CD14-positive monocyte (primary cell): ENCODE results near the gene MGARP. TPM values are rescaled to one million over a fixed set of nuclear protein-coding genes. Genes with fewer than 3 reads are reported as not detected.

Source experiments
- DNase-seq, 3 donors: peaks; one replicate each; pipeline ENCODE4 v3.0.0-alpha.2; 2011 to 2022
- H2AFZ ChIP-seq: 2 replicates; pipeline ENCODE4 v1.6.0; 2012; ENCODE audit warnings: mild to moderate bottlenecking, low read depth, low read length, inconsistent platforms; ENCODE audit not compliant: insufficient read depth, poor library complexity, severe bottlenecking
- H3K27ac ChIP-seq, 2 donors: 1 replicate in 1 of 2; 2 replicates in 1 of 2; pipeline ENCODE4 v1.5.1; 2012 to 2013; ENCODE audit warnings: low read length in 2 of 2, control low read depth in 1 of 2, inconsistent platforms in 1 of 2, low read depth in 1 of 2, mild to moderate bottlenecking in 1 of 2
- H3K27me3 ChIP-seq, 2 donors: one replicate each; pipeline versions ENCODE4 v1.6.0 to v1.6.1; 2011 to 2013; ENCODE audit warnings: low read length in 2 of 2; ENCODE audit not compliant: control insufficient read depth in 2 of 2, insufficient read depth in 2 of 2
- H3K36me3 ChIP-seq, 2 donors: replicated peaks in 1 of 2; 1 replicate in 1 of 2; 2 replicates in 1 of 2; pipeline versions ENCODE4 v1.5.1 to v1.6.1; 2012 to 2013; ENCODE audit warnings: low read length in 2 of 2, control low read depth in 1 of 2, inconsistent platforms in 1 of 2, mild to moderate bottlenecking in 1 of 2; ENCODE audit not compliant: insufficient read depth in 2 of 2, control insufficient read depth in 1 of 2
- H3K4me1 ChIP-seq, 2 donors: 1 replicate in 1 of 2; 2 replicates in 1 of 2; pipeline versions ENCODE4 v1.5.1 to v1.6.1; 2012 to 2013; ENCODE audit warnings: low read length in 2 of 2, control low read depth in 1 of 2, inconsistent platforms in 1 of 2, mild to moderate bottlenecking in 1 of 2, moderate library complexity in 1 of 2; ENCODE audit not compliant: insufficient read depth in 2 of 2, control insufficient read depth in 1 of 2
- H3K4me2 ChIP-seq: replicated peaks from 2 replicates; pipeline ENCODE3; 2012; ENCODE audit warnings: low read length, moderate library complexity, mild to moderate bottlenecking; ENCODE audit not compliant: poor library complexity, severe bottlenecking; ENCODE audit errors: extremely low read depth
- H3K4me3 ChIP-seq, 3 experiments: fragments of 200-600 bp in 1 of 3; sonication (generic) in 1 of 3; replicated peaks in 1 of 3; 1 replicate in 2 of 3; 2 replicates in 1 of 3; pipeline ENCODE4 v1.5.1; 2011 to 2013; ENCODE audit warnings: low read length in 3 of 3, mild to moderate bottlenecking in 3 of 3, control low read depth in 2 of 3, low read depth in 2 of 3, inconsistent platforms in 1 of 3, moderate library complexity in 1 of 3
- H3K79me2 ChIP-seq: 2 replicates; pipeline ENCODE4 v1.6.0; 2012; ENCODE audit warnings: mild to moderate bottlenecking, control low read depth, inconsistent platforms, low read length, moderate library complexity; ENCODE audit not compliant: insufficient read depth
- H3K9ac ChIP-seq: 2 replicates; pipeline ENCODE4 v1.6.0; 2017; ENCODE audit warnings: low read length, mild to moderate bottlenecking; ENCODE audit not compliant: insufficient read depth, poor library complexity, severe bottlenecking
- H3K9me3 ChIP-seq, 2 donors: replicated peaks in 1 of 2; 1 replicate in 1 of 2; 2 replicates in 1 of 2; pipeline versions ENCODE4 v1.5.1 to v1.6.1; 2012 to 2013; ENCODE audit warnings: low read length in 2 of 2, control low read depth in 1 of 2; ENCODE audit not compliant: control insufficient read depth in 1 of 2, insufficient read depth in 1 of 2
- H4K20me1 ChIP-seq: 2 replicates; pipeline ENCODE4 v1.6.0; 2012; ENCODE audit warnings: mild to moderate bottlenecking, low read length, control low read depth, moderate library complexity; ENCODE audit not compliant: insufficient read depth
- H3K27ac Mint-ChIP-seq, 7 donors: one replicate each; pipeline ENCODE4 v1.8.0; 2020; ENCODE audit warnings: mild to moderate bottlenecking in 7 of 7, mixed read lengths in 7 of 7, moderate library complexity in 6 of 7, inconsistent platforms in 2 of 7
- H3K27me3 Mint-ChIP-seq, 3 donors: one replicate each; pipeline ENCODE4 v1.8.0; 2021 to 2022; ENCODE audit warnings: low read depth in 3 of 3, mild to moderate bottlenecking in 3 of 3, mixed read lengths in 3 of 3, moderate library complexity in 3 of 3, inconsistent platforms in 1 of 3
- H3K36me3 Mint-ChIP-seq, 2 donors: one replicate each; pipeline ENCODE4 v1.8.0; 2020; ENCODE audit warnings: mixed read lengths in 2 of 2, inconsistent platforms in 1 of 2, mild to moderate bottlenecking in 1 of 2
- H3K4me1 Mint-ChIP-seq: one replicate; pipeline ENCODE4 v1.8.0; 2020; ENCODE audit warnings: mild to moderate bottlenecking, mixed read lengths
- H3K4me3 Mint-ChIP-seq, 2 donors: one replicate each; pipeline ENCODE4 v1.8.0; 2020; ENCODE audit warnings: mild to moderate bottlenecking in 2 of 2, mixed read lengths in 2 of 2, moderate library complexity in 1 of 2
- H3K9me3 Mint-ChIP-seq, 7 donors: one replicate each; pipeline ENCODE4 v1.8.0; 2020 to 2022; ENCODE audit warnings: mixed read lengths in 7 of 7, mild to moderate bottlenecking in 6 of 7, moderate library complexity in 6 of 7, inconsistent platforms in 2 of 7
- CTCF ChIP-seq: fragments of 200-600 bp; IDR thresholded peaks from one replicate; pipeline ENCODE4 v1.8.0; 2022; ENCODE audit warnings: antibody characterized with exemption, mild to moderate bottlenecking
- WGBS: methylation state at CpG from one replicate; pipeline ENCODE4 v1.1.5; 2013; ENCODE audit warnings: missing lambda C conversion rate; ENCODE audit not compliant: insufficient coverage; 5-methylcytosine and 5-hydroxymethylcytosine counted together
- intact Hi-C, 2 donors: fragments of 100-400 bp; cut with micrococcal nuclease; formaldehyde crosslinking; loops; one replicate each; pipeline versions ENCODE4 v1.15.0 to v1.15.1; 2023
- polyA plus RNA-seq, 3 donors: library from polyadenylated mRNA; depleted of rRNA in 1 of 3; unstranded in 2 of 3; stranded (reverse) in 1 of 3; fragments of 300-500 nt in 2 of 3; fragments of >200 nt in 1 of 3; fragmentation: Illumina TruSeq in 2 of 3; gene quantifications; 1 replicate in 2 of 3; 2 replicates in 1 of 3; pipeline ENCODE4 v1.2.3, GENCODE V29; 2012 to 2021

The MGARP gene
- polyA plus RNA-seq, 3 donors, result 0.19 TPM; not detected in 2

- Mint-ChIP-seq H3K4me3 (peak within 1 kb of the TSS; percentile 99 to 100), H3K27ac (peak within 1 kb of the TSS; percentile 97 to 100 (median 99)), H3K27me3 (no peaks in the 10 kb centered on the region), H3K9me3 (peaks cover 0 to 4% (median 2%) of the 10 kb centered on the region in 7 donors), H3K4me1 (peaks cover 45% of the 10 kb centered on the region), H3K36me3 (peaks cover 5 to 16% of the 10 kb centered on the region in 2 donors)
- Histone ChIP-seq H3K27me3 (no peaks in the 10 kb centered on the region), H3K9me3 (no peaks in the 10 kb centered on the region), H3K9ac (peak within 1 kb of the TSS; percentile 89), H3K79me2 (peaks cover 85% of the 10 kb centered on the region), H3K27ac (peak within 1 kb of the TSS; percentile 89 to 95), H4K20me1 (peaks cover 26% of the 10 kb centered on the region), H3K4me1 (peaks cover 20 to 48% of the 10 kb centered on the region in 2 donors), H3K4me2 (peak within 1 kb of the TSS; percentile 82), H3K36me3 (peaks cover 0 to 12% of the 10 kb centered on the region in 2 donors), H2AFZ (peak within 1 kb of the TSS; percentile 90), H3K4me3 (peak within 1 kb of the TSS; percentile 72 to 94 (median 75))
- intact Hi-C loops, result loop anchor here (5.0 to 10.0 kb wide), 2 partner anchors 124 to 254 kb away; partner anchors contain the start of genes ELF2 (in 2 of the 2) and SETD7 (in 1 of the 2)
- under 1% methylated on average over 58 of the region's 61 CpGs for WGBS
- DNase-seq, result peak; percentile 93 to 96 (median 94)
- no peak for TF ChIP-seq CTCF
Measured at GRCh38 chr4:139301113-139301820, 21.2 kb upstream of the MGARP start, which contains the start of gene NAA15. NAA15 (plus strand) TSS chr4:139301505; CDS start chr4:139301778, 273 bp downstream.

DNA sequence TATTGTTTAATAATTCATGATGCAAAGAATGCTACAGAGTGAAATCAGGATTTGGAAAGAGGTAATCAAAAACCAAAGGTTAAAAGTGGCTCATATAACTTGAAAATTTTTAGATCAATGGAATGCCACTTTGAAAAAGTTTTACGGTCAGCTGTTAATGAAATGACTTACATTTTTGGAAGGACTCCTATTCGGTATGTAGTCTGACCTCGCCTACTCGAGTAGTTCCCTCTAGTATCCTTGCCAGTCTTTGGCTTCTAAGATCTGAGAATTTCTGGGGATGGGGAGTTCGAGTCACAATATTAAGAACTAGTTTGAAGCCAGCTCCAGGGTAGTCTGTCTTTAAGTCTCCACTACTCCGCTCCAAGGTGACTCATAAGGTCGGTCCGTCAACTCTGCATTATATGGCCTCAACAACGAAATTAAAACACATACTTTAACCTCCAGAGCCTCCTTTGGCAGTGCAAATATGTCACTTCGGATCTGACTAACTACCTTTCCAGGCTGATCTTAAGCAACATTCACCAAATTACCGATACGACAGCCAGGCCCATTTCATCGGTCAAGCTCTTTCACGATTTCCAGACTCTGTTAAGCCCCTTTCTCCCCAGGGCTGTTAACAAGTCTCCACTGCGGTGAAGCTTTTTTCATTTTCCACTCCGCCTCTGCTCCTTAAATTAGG, 20.5 kb upstream of the MGARP start:
- Mint-ChIP-seq H3K27ac (peak overlapping the region; percentile 97 to 100 (median 99)), H3K36me3 (peaks cover 3 to 9% of the 10 kb centered on the region in 2 donors), H3K4me1 (peaks cover 49% of the 10 kb centered on the region), H3K4me3 (peak overlapping the region; percentile 99 to 100), H3K9me3 (peaks cover 0 to 4% (median 2%) of the 10 kb centered on the region in 7 donors), H3K27me3 (no peaks in the 10 kb centered on the region)
- H3K9ac ChIP-seq, result peak overlapping the region; percentile 89
- H3K79me2 ChIP-seq, result peaks cover 78% of the 10 kb centered on the region
- peak overlapping the region; percentile 90 for H2AFZ ChIP-seq
- 2% methylated on average over 14 of the region's 16 CpGs for WGBS
- DNase-seq, result peak; percentile 44 to 72 (median 57)
- H3K4me1 ChIP-seq, result peaks cover 23 to 48% of the 10 kb centered on the region in 2 donors
- peak overlapping the region; percentile 82 for H3K4me2 ChIP-seq
- no peaks in the 10 kb centered on the region for H3K9me3 ChIP-seq
- H3K4me3 ChIP-seq, result peak overlapping the region; percentile 72 to 94 (median 75)
- H3K36me3 ChIP-seq, result peaks cover 0 to 9% of the 10 kb centered on the region in 2 donors
- peak overlapping the region; percentile 89 to 95 for H3K27ac ChIP-seq
- H3K27me3 ChIP-seq, result no peaks in the 10 kb centered on the region
- no peak for TF ChIP-seq CTCF
- H4K20me1 ChIP-seq, result peaks cover 21% of the 10 kb centered on the region
- intact Hi-C loops, result loop anchor here (5.0 to 10.0 kb wide), 2 partner anchors 123 to 254 kb away; partner anchors contain the start of genes ELF2 (in 2 of the 2) and SETD7 (in 1 of the 2)
